ENCODE data around the gene SCRN1. TPM values are rescaled to one million over a fixed set of nuclear protein-coding genes. Genes with fewer than 3 reads are reported as not detected.

The SCRN1 gene
- total RNA-seq, 4 donors from 2014 or later, result 1.8 to 3.8 (median 2.7) TPM

DNA sequence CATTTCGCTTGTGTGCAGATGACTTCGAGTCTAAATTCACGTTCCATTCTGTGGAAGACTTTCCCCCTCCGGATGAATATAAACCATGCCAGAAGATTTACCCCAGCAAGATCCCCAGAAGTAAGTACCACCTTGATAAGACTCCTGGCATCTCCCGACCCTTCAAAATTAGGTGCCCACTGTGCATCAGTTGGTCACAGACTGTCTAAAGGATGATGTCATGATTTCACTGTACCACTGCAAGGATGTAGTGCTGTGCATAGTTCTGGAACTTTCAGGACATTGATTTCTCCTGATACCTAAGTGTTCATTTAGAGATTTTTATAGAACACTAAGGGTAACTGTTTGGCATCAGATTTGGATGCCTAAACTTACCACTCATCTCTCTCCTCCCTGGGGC is 100.3 kb downstream of the SCRN1 start:
- Histone ChIP-seq H3K27ac (no peak overlapping the region), H3K4me3 (no peak overlapping the region), H3K36me3 (peaks cover 0 to 17% of the 10 kb centered on the region in 2 donors), H3K4me1 (no peaks in the 10 kb centered on the region), H3K9me3 (no peaks in the 10 kb centered on the region), H3K27me3 (no peaks in the 10 kb centered on the region)
- in situ Hi-C loops (cut with MboI; ENCODE audit: low sequenced_read_pairs in 4 of 4) (no loop called here), intact Hi-C loops (cut with DNase I; ENCODE audit: low total_unique reads) (no loop called here)
- DNase-seq, result no peak
- ATAC-seq, result no peak
- TF ChIP-seq POLR2A (IDR thresholded peaks at IDR 0.05), result no peak
- TF ChIP-seq CTCF (IDR thresholded peaks at IDR 0.05 in 4 of 5, conservative IDR thresholded peaks at IDR 0.05 in 1 of 5), result no peak

DNA sequence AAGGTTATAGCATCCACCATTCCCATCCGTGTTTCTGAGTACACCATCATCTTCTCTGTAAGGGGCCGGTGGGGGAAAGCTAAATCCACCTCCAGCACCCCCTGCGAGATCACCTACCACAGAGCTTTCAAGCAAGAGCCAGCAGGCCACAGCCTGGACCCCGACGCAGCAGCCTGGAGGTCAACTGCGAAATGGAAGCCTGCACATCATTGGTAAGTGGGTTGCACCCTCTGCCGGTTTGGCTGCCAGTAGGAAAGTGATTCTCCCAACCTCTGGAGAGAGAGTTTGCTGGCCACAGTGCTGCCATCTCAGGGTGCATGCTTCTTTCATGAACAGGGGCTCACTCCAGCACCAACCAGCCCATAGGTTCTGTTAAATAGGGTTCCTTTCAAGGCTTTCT is 101.6 kb downstream of the SCRN1 start:
- TF ChIP-seq POLR2A (IDR thresholded peaks at IDR 0.05) (no peak), CTCF (IDR thresholded peaks at IDR 0.05 in 4 of 5, conservative IDR thresholded peaks at IDR 0.05 in 1 of 5) (no peak)
- Histone ChIP-seq H3K27ac (no peak overlapping the region), H3K36me3 (peaks cover 0 to 17% of the 10 kb centered on the region in 2 donors), H3K4me1 (no peaks in the 10 kb centered on the region), H3K4me3 (no peak overlapping the region), H3K27me3 (no peaks in the 10 kb centered on the region), H3K9me3 (no peaks in the 10 kb centered on the region)
- in situ Hi-C loops (cut with MboI; ENCODE audit: low sequenced_read_pairs in 4 of 4), result no loop called here
- intact Hi-C loops (cut with DNase I; ENCODE audit: low total_unique reads), result no loop called here
- no peak for ATAC-seq
- no peak for DNase-seq

- in situ Hi-C loops (cut with MboI; ENCODE audit: low sequenced_read_pairs in 4 of 4) (no loop called here), intact Hi-C loops (cut with DNase I; ENCODE audit: low total_unique reads) (no loop called here)
- Histone ChIP-seq H3K27ac (no peak overlapping the region), H3K27me3 (no peaks in the 10 kb centered on the region), H3K4me1 (no peaks in the 10 kb centered on the region), H3K36me3 (peaks cover 0 to 17% of the 10 kb centered on the region in 2 donors), H3K4me3 (no peak overlapping the region), H3K9me3 (no peaks in the 10 kb centered on the region)
- ATAC-seq (no peak), DNase-seq (no peak)
- no peak for TF ChIP-seq POLR2A (IDR thresholded peaks at IDR 0.05)
- no peak for TF ChIP-seq CTCF (IDR thresholded peaks at IDR 0.05 in 4 of 5, conservative IDR thresholded peaks at IDR 0.05 in 1 of 5)
These were observed 102.8 kb downstream of the SCRN1 start for GRCh38 chr7:29886827-29887226.

GRCh38 chr7:29885626-29886025 is 104.0 kb downstream of the SCRN1 start:
- intact Hi-C loops (cut with DNase I; ENCODE audit: low total_unique reads), result no loop called here
- ATAC-seq, result no peak
- no peak for DNase-seq

More at GRCh38 chr7:29885626-29886025, 104.0 kb downstream of the SCRN1 start:
- Histone ChIP-seq H3K4me1 (no peaks in the 10 kb centered on the region), H3K9me3 (no peaks in the 10 kb centered on the region), H3K36me3 (peaks cover 0 to 17% of the 10 kb centered on the region in 2 donors), H3K27me3 (no peaks in the 10 kb centered on the region), H3K4me3 (no peak overlapping the region), H3K27ac (no peak overlapping the region)
- no peak for TF ChIP-seq POLR2A (IDR thresholded peaks at IDR 0.05)
- TF ChIP-seq CTCF (IDR thresholded peaks at IDR 0.05 in 4 of 5, conservative IDR thresholded peaks at IDR 0.05 in 1 of 5), result no peak
- in situ Hi-C loops (cut with MboI; ENCODE audit: low sequenced_read_pairs in 4 of 4), result no loop called here
